GM23248 (cell line): ENCODE results near the gene ALK.

ENCODE experiments used
- EZH2 ChIP-seq: fragments of 200-600 bp; sonication (generic); IDR thresholded peaks from 2 replicates; pipeline ENCODE4 v1.6.1; 2018; ENCODE audit warnings: antibody characterized with exemption, mild to moderate bottlenecking; ENCODE audit not compliant: insufficient read depth, poor library complexity, severe bottlenecking
- EZH2phosphoT487 ChIP-seq: fragments of 200-600 bp; sonication (generic); IDR thresholded peaks from 2 replicates; pipeline ENCODE4 v1.6.1; 2018; ENCODE audit warnings: antibody characterized with exemption, moderate library complexity, mild to moderate bottlenecking, low read depth; ENCODE audit not compliant: insufficient read depth

DNA sequence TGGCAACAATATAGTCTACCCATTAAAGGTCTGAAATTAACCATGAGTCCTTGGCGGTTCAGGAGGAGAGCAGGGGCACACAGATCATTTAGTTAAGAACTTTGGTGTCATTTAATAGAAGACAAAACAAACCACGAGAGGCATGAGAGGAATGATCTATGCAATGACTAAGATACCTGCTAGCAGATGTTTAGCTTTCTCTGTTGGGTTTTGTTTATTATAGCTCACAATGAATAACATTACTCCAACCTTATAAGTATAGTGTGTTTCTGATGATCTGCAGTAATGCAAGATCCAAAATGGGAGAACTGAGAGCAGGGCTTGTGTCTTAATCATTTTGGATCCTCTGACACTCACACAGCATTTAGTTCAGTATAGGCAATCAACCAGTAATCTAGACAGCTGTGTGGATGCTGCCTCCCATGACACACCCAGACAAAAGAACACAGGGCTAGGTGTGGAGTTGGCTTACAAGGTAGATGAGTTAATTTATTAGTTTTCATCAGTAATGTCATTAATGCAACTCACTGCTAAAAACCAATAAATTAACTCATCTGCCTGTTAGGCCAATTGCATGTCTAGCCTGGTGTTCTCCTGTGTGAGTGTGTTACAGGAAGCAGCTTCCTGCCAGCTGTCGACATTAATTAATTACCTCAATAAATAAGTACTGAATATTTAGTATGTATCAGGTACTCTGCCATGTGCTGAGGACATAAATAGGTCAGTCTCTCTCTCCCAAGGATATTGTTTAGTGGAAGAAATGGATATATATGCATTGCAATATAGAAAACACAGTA, 713.8 kb downstream of the ALK start:
- TF ChIP-seq EZH2phosphoT487, result no peak
- no peak for TF ChIP-seq EZH2
